Colonic mucosa (tissue), 4 donors: ENCODE results near the gene CD37. TPM values are rescaled to one million over a fixed set of nuclear protein-coding genes. Genes with fewer than 3 reads are reported as not detected.

ENCODE experiments used
- DNase-seq: peaks from one replicate; pipeline ENCODE4 v3.0.0-alpha.2; 2020
- H3K27ac ChIP-seq: fragments of 200-600 bp; one replicate; pipeline ENCODE4 v1.8.0; 2021
- H3K27me3 ChIP-seq: fragments of 200-600 bp; one replicate; pipeline ENCODE4 v1.8.0; 2021
- H3K36me3 ChIP-seq: fragments of 200-600 bp; one replicate; pipeline ENCODE4 v1.8.0; 2021
- H3K4me1 ChIP-seq: fragments of 200-600 bp; one replicate; pipeline ENCODE4 v1.8.0; 2021; ENCODE audit warnings: mild to moderate bottlenecking
- H3K4me3 ChIP-seq: fragments of 200-600 bp; one replicate; pipeline ENCODE4 v1.8.0; 2021
- H3K9ac ChIP-seq, 2 donors: one replicate each; pipeline ENCODE4 v1.7.0; 2013; ENCODE audit warnings: control low read depth in 2 of 2, low read depth in 2 of 2, low read length in 2 of 2
- H3K9me3 ChIP-seq: fragments of 200-600 bp; one replicate; pipeline ENCODE4 v1.8.0; 2021
- CTCF ChIP-seq: fragments of 200-600 bp; IDR thresholded peaks from one replicate; pipeline ENCODE4 v1.8.0; 2022; ENCODE audit warnings: antibody characterized with exemption, mild to moderate bottlenecking
- intact Hi-C: fragments of 100-400 bp; cut with DNase I; formaldehyde crosslinking; loops from one replicate; pipeline ENCODE4 v1.14.1; 2022
- total RNA-seq, 2 donors: library from RNA; stranded (reverse); fragmentation: NEBNext Ultra II Directional in 1 of 2; extraction: Animal tissue kit (Norgen Biotek cat#: 25700) in 1 of 2; gene quantifications; one replicate each; pipeline ENCODE4 v1.2.1, GENCODE V29; 2021
- donor health status: healthy.
- donor health status: DM: no; HTN: no; CAD: no.
- donor health status: DM: no; HTN: no; CAD: no.

Gene CD37
- total RNA-seq, 2 donors from 2014 or later = 7.4 to 8.6 TPM

GRCh38 chr19:49340865-49341718, 5.9 kb downstream of the CD37 start:
- H3K27ac ChIP-seq = no peak overlapping the region
- TF ChIP-seq CTCF = no peak
- intact Hi-C loops = no loop called here

GRCh38 chr19:49342291-49342721, 7.1 kb downstream of the CD37 start:
- no peak overlapping the region for H3K4me3 ChIP-seq
- H3K9ac ChIP-seq = no peak overlapping the region
- H3K27ac ChIP-seq = no peak overlapping the region
- no peak for TF ChIP-seq CTCF
- no peak for DNase-seq
- no peaks in the 10 kb centered on the region for H3K36me3 ChIP-seq
- H3K9me3 ChIP-seq = no peaks in the 10 kb centered on the region
- intact Hi-C loops = no loop called here
- peaks cover 6% of the 10 kb centered on the region for H3K4me1 ChIP-seq
- no peaks in the 10 kb centered on the region for H3K27me3 ChIP-seq

More at GRCh38 chr19:49340865-49341718, 5.9 kb downstream of the CD37 start:
- no peaks in the 10 kb centered on the region for H3K9me3 ChIP-seq
- no peaks in the 10 kb centered on the region for H3K27me3 ChIP-seq
- no peak overlapping the region for H3K9ac ChIP-seq
- H3K4me1 ChIP-seq = peaks cover 6% of the 10 kb centered on the region
- H3K36me3 ChIP-seq = no peaks in the 10 kb centered on the region
- DNase-seq = no peak
- no peak overlapping the region for H3K4me3 ChIP-seq

- no peak for TF ChIP-seq CTCF
- no peak overlapping the region for H3K27ac ChIP-seq
- intact Hi-C loops = no loop called here
- H3K9ac ChIP-seq = no peak overlapping the region
- no peaks in the 10 kb centered on the region for H3K27me3 ChIP-seq
- H3K4me3 ChIP-seq = no peak overlapping the region
- peaks cover 6% of the 10 kb centered on the region for H3K4me1 ChIP-seq
- no peaks in the 10 kb centered on the region for H3K9me3 ChIP-seq
- no peak for DNase-seq
- H3K36me3 ChIP-seq = no peaks in the 10 kb centered on the region
These were observed 7.9 kb downstream of the CD37 start for GRCh38 chr19:49343123-49343522.

- Histone ChIP-seq H3K27me3 (no peaks in the 10 kb centered on the region), H3K9me3 (no peaks in the 10 kb centered on the region), H3K4me3 (no peak overlapping the region), H3K4me1 (peaks cover 3% of the 10 kb centered on the region), H3K36me3 (no peaks in the 10 kb centered on the region), H3K27ac (no peak overlapping the region), H3K9ac (no peak overlapping the region)
- no peak for TF ChIP-seq CTCF
- intact Hi-C loops = no loop called here
- DNase-seq = no peak
These were observed 9.6 kb downstream of the CD37 start for GRCh38 chr19:49344505-49345423.

- no peak overlapping the region for H3K27ac ChIP-seq
- H3K4me1 ChIP-seq = no peaks in the 10 kb centered on the region
- no peak for TF ChIP-seq CTCF
- H3K9ac ChIP-seq = no peak overlapping the region
- intact Hi-C loops = no loop called here
- no peak for DNase-seq
- H3K36me3 ChIP-seq = no peaks in the 10 kb centered on the region
- no peak overlapping the region for H3K4me3 ChIP-seq
- H3K9me3 ChIP-seq = no peaks in the 10 kb centered on the region
- no peaks in the 10 kb centered on the region for H3K27me3 ChIP-seq
These were observed 12.0 kb downstream of the CD37 start for GRCh38 chr19:49347191-49347590.
